GM18867 (cell line): ENCODE results near the gene NTRK2.

Source experiments
- ATAC-seq: cut with Tn5 transposase; IDR thresholded peaks from one replicate; pipeline ENCODE4 v1.9.1; 2021; ENCODE audit warnings: mild to moderate bottlenecking, moderate library complexity; ENCODE audit not compliant: unreplicated experiment

Gene NTRK2

DNA sequence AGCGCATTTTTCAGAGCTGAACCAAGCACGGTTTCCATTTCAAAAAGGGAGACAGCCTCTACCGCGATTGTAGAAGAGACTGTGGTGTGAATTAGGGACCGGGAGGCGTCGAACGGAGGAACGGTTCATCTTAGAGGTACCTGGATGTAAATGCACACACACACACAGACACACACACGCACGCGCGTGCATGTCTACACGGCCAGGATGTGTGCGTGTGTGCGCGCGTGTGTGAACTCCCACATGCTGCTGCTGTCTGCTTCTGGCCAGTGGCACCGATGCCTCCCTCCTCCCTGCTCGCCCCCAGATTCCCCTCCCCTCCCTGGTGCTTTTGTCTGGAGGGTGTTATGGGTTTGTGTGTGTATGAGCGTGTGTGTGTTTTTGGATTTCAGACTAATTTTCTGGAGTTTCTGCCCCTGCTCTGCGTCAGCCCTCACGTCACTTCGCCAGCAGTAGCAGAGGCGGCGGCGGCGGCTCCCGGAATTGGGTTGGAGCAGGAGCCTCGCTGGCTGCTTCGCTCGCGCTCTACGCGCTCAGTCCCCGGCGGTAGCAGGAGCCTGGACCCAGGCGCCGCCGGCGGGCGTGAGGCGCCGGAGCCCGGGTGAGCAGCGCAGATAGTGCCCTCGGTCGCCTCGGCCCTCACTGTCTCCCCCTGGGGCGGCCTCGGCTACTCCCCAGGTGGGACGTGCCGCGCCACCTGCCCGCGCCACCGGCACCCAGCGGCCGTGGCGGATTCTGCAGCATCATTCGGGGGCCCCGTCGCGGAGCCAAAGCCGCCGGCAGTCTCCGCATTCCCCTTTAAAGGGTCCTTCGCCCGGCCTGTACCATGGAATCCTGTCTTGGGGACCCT, at the start of gene NTRK2:
TSS of gene NTRK2 (plus strand) at position 442 of the 850 bp plus-strand sequence. CDS start 1,020 bp downstream, outside the sequence.
- no peak for ATAC-seq

DNA sequence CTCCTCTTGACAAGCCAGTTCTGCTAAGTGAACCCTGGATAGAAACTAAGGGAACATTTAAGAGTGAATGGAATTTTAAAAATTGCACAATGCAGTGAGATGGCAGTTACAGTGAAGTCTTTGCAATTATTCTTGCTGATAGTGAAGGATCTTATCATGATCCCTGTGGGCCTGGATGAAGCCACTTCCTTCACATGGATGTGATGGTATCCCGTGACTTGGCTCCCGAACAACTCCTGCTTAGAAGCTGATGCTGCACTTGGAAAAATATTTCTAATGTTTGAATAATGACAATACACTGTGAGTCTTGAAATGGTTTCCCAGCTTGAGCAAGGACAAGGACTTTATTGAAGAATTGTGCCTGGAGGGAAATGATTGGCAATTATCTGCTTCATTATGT, 49.2 kb upstream of the NTRK2 start:
- ATAC-seq, result no peak

DNA sequence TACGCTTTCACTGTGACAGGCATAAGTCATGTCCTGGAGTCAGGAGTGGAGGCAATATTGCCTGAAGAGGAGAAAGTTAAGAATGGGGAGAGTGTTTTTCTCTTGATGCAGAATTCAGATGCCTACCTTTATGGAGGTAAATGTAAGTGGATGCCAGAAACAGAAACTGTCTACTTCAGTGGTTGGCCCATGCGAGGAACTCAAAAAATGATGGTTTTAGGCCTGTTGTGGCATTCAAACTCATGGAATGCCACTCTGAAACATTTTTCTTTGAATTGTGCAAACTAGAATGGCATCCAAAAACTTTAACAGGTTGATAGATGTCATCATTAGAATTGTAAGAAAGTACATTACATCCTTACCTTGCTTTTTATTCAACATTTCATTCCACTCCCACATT, 47.7 kb upstream of the NTRK2 start:
- no peak for ATAC-seq

DNA sequence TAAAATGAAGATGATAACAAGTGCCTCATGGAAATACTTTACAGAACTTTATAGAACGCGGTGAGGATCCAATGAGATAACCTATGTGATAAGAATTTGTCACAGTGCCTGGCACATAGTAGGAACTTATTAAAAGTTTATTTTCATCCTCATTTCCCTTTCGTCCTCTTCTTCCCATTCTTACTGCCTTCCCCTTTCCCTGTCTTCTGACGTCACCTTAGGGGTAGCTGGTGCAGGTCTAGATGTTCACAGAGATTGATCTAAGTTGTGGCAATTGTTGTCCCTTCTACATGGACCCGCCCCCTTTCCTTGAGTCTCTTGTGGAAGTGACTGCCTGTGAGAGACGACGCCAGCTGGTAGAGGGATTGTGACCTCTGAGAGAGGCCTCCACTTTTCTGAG, 46.5 kb upstream of the NTRK2 start:
- no peak for ATAC-seq

DNA sequence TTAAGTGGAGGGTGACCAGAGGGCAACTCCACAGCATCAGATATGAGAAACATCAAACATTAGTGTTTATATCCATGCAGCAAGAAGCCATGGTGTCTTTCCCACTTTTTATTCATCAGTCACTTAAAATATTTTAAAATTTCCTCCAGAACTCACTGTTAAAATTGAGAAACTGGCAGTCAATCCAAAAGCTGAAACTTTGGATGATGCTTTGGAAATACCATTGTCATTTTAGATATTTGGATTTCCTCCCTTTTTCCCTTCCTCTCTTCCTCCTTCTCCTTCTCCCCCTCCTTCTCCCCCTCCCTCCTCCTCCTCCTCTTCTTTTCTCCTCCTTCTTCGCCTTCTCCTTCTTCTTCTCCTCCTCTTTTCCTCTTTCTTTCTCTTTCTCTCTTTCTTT, 33.1 kb upstream of the NTRK2 start:
- ATAC-seq, result no peak

DNA sequence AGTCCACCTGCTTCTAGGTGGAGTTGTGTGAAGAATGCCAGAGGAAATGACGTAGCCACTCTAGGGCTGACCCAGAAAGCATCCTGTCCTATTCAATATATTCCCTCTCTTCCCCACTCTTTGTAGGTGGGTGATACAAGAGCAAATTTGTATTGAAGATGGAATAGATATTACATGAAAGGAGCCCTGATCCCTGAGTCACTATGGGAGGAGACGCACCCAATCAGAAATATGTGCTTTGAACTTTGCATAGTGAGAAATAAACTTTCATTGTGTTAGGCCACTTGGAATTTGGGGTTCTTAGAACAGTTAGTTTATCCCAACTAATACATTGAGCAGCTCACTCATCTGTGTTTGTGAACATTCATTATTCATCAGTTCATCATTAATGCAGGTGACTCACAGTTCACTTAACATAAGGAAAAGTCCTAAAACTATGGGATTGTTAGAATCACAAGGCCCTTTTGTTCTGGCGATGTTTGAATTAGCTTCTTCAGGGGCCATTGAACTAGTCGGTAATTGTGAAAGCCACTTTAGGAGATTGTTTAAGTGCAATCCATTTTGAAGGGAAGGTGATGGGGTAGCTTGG, 26.9 kb upstream of the NTRK2 start:
- ATAC-seq, result no peak

DNA sequence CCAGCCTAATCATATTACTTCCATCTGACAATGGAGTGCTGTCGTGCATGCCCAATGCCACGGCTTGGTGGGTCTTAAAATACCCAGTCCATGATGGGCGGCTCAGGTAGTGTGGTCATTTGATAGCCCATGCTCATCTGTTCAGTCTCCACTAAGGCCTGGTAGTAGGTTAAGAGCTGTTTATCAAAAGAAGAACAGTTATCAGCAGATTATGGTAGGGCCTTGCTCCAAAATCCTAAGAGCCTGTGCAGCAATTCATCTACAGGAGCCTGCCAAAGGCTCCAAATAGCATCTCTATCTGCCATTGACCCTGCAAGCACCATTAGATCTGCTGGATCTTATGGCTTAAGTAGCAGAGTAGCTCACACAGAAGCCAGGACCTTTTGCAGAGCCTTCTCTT, 21.8 kb upstream of the NTRK2 start:
- ATAC-seq, result no peak

DNA sequence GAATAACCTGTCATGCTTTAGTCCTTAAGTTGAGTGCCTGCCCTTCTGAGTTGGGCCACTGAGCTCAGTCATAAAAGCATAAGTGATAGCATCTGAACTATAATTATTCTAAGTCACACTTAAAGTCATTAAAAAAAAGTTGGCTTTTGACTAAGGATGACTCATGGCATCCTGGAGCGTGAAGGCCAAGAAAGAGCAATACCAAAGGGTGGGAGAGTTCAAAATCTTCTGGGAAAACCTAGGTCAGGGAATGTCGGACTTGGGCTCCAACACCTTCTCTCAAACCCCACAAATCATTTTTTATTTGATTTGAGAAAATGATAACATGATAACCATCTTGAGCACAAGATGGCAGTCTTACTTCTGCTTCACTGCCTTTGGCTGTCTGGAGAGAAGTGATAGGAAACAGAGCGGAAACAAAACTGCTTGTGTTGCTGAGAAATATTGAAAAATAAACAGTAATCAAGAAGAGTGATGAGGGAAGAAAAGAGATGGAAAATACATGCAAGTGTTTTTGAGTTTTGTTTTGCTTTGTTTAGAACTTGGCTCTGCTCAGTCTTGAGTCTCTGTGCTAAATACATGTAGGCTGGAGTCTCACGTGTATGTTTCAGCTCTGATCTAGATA, 16.9 kb upstream of the NTRK2 start:
- no peak for ATAC-seq

DNA sequence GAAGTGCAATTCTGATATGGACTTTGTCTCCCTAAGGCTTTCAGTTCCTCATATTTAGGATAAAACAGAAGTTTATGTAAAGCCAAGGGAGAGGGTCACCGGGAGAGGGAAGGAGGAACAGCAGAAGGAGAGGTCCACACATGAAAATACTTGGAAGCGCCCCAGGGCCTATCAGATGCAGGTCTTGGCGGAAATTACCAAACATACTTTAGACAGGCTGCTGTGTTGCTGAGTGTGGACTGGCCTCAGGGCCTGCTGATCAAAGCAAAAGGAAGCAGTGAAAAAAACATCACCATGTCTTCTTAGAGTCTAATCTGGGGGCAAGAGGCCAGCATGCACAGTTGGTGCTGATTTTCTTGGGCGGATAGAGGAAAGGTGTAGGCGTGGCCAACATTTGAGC, 14.1 kb upstream of the NTRK2 start:
- no peak for ATAC-seq

DNA sequence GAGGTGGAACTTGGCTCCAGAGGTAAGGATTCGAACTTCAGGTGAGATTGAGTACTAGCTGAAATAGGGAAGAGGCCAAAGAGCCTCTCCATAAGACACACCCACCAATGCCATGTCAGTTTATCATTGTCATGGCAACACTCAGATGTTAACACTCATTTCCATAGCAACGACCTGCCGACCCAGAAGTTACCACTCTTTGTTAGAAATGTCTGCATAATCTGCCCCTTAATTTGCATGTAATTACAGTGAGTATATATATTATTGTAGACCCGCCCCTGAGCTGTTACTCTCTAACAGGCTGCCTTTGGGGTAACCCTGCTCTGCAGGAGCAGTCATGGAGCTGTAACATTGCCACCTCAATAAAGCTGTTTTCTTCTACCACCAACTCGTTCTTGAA, 10.2 kb upstream of the NTRK2 start:
- ATAC-seq, result no peak

DNA sequence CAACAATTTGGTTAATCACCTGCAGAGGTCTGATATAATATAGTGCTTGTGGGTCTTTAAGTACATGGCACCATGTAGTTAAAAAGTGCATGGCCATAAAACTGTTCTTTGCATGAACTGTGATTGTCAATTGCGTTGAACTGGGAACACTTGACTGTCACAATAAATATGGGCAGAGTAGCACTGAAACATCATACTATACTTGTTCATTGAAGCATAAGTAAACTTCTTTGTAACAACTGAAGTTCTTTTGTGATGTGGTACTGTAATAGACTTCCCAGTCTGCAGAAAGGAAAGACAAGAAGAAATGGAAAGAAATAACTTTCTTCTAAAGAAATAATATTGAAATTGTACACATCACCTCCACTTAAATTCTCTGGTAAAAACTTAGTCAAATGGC, 9.8 kb upstream of the NTRK2 start:
- ATAC-seq, result no peak

DNA sequence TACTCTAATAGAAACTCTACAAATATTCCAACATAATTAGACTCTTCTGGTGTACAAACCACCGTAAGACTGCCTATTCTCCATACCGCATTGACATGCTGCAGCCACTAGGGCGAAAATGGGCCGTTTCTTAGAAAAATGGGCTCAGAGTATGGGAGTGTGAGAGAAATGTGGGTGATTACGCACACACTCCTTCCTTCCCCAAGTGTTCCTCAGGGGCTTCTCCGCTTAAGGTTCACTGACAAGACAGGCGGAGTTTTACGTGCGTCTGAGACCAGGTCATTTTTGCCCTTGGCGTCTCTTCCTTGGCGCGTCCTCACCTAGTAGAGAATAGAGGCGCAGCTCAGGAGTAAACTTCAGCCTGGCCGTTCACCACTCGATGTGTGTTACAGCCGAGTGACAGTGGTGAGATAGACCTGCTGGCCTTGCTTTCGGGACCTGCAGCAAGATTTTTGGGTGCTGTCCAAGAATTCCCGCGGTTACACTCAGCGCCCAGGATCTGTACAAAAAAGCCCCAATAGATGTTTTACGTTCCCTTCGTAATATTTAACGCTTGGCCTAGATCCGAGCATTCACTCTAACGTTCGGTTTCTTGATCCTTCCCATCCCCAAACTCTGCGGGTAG, 1.8 kb upstream of the NTRK2 start:
- ATAC-seq, result peak; percentile 48

DNA sequence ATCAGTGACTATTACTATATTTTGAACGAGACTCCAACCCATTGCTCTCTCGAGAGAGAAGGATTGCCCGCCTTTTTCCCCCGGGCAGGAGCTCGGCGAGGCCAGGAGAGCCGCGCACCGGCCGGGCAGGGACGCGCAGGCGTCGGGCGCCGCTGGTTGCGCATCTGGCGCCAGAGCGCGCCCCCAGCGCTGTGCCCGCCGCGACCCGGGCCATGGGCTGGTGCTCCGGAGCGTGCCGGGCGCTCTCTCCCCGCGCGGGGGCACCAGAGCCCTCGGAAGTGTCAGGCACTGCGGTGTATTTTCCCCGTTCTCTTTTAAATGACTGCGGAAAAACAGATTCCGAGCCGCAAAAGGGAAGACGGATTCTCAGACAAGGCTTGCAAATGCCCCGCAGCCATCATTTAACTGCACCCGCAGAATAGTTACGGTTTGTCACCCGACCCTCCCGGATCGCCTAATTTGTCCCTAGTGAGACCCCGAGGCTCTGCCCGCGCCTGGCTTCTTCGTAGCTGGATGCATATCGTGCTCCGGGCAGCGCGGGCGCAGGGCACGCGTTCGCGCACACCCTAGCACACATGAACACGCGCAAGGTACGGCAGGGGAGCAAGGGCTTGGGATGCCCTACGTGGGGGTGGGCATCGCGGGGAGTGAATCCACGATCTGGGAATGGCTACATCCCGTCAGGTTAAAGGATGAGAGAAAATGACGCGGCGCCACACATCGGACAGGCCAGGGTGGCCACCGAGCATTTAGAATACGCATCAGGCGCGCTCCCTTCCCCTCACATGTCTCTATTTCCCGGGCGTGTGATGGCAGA, 1.1 kb upstream of the NTRK2 start:
- ATAC-seq, result peak; percentile 87

DNA sequence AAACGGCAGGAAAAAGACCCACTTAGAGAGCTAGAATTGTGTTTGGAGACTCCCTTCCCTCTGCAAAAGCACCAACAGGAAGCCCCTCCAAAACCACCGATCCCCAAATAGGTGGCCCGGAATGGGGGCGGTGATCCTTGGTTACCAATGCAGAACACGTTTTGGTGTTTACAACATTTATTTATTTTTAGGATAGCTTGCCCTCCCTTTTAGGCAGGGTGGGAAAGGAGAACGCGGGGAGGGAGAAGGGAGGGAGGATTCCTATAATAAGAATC, 579 bp upstream of the NTRK2 start:
- no peak for ATAC-seq

DNA sequence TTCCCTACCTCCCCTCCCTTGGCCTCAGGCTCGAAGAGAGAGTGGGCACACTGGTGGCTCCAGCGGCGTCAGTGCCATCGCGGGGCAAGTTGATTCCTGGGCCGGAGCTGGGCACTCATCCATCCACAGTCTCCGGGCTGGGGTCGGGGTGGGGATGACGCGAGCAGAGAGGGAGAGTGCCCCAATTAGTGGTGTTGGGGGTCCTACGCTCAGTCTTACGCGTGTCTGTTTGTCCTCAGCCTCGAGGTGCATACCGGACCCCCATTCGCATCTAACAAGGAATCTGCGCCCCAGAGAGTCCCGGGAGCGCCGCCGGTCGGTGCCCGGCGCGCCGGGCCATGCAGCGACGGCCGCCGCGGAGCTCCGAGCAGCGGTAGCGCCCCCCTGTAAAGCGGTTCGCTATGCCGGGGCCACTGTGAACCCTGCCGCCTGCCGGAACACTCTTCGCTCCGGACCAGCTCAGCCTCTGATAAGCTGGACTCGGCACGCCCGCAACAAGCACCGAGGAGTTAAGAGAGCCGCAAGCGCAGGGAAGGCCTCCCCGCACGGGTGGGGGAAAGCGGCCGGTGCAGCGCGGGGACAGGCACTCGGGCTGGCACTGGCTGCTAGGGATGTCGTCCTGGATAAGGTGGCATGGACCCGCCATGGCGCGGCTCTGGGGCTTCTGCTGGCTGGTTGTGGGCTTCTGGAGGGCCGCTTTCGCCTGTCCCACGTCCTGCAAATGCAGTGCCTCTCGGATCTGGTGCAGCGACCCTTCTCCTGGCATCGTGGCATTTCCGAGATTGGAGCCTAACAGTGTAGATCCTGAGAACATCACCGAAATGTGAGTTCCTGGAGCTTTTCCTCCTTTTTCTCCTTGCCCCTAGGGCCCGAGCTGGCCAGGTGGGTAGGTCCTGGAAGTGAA, 861 bp downstream of the NTRK2 start:
- no peak for ATAC-seq

DNA sequence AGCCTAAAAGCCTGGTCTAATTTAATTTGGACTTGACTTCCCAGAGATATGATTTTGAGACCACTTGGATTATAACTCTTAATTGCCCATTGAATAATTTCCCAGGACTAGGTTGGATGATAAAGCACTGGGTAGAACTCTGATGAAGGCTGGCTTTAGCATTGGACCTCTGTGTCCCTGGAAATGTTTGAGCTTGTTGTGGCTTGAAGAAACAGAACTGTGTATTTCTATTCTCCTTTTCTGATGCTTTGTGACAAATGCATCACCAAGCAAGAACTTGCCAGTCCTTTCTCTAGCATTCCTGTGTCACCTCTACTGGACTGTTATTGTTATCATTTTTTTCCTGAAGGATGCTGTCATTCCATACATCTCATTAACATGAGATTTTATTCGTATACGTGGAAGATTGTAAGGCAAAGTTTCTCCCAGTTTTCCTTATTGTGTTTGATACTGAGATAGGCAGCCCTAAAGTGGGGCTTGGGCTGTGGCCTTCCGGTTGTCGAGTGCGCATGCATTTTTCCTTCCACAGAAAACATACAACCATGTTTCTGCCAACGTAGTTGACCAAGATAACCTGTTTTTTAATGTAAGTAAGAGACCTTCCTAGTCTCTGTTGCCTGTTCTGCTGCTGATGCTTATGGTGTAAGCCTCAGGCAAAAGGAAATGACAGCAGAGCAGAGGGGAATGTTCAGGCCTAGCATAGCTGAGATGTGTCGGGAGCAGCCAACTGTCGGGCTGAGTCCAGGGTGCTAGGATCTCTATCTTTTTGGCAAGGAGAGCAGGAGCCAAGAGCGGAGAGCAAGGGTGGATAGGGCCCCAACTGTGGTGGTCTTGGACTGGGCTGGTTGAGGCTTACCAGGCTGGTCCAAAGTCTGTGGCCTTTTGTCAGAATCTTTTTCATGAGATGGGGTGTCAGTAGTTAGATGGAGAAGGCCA, 2.3 kb downstream of the NTRK2 start:
- no peak for ATAC-seq

DNA sequence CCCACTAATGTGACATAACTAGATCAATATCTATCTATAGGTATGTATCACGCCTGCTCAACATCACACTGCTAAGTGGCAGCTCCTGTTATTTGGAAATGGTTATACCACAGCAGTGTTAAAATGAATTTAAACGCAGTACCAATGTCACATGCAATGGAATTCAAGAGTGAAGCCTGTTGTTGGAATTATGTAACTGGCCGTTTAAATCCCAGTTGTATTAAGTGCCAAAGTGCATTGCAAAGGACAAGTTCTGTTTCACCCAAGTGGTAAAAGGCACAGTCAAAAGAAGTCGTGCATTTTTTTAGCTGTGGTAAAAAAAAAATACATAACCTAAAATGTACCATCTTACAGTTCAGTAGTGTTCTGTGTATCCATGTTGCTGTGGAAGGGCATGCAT, 4.3 kb downstream of the NTRK2 start:
- no peak for ATAC-seq

DNA sequence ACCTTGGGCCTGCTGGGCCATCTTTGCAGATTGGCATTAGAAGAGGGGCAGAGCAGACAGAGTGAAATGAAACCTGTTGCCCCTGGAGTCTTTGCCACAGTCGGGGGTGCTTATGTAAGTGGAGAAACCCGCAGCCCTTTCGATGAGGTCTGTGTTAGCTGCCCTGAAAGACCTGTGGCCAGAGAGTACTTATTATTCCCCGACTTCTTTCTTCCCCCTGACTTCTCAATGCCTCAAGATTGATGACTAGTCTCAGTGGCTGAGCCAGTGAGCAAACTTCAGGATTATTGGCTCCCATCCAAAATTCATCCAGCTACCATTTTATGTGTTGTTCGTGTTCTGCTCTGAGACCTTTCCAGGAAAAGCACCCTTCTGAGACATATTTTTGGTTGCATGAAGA, 7.6 kb downstream of the NTRK2 start:
- ATAC-seq, result no peak

DNA sequence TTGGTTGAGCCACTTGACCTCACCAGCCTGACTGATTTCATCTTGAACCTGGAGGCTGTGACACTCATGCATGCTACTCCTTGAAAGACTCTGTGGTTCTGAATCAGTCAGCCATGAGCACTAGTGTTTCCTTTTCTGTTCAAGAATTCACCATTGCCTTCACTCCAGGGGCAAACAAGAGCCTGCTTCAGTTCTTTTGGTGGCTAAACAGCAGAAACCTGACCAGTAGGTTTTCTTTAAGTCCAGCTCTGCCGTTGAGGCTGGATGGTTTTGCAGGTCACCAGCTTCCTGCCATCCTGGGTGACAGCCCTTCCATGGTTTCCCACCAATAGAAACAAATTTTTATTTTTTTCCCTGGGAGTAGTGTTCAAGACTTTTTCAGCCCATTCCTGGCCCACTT, 10.0 kb downstream of the NTRK2 start:
- ATAC-seq, result no peak
